HG02884 (cell line): ENCODE data around the gene CDHR3.

ENCODE experiments used
- ATAC-seq: cut with Tn5 transposase; IDR thresholded peaks from one replicate; pipeline ENCODE4 v1.9.1; 2021; ENCODE audit warnings: mild to moderate bottlenecking, moderate library complexity; ENCODE audit not compliant: unreplicated experiment

Gene CDHR3, protein sequence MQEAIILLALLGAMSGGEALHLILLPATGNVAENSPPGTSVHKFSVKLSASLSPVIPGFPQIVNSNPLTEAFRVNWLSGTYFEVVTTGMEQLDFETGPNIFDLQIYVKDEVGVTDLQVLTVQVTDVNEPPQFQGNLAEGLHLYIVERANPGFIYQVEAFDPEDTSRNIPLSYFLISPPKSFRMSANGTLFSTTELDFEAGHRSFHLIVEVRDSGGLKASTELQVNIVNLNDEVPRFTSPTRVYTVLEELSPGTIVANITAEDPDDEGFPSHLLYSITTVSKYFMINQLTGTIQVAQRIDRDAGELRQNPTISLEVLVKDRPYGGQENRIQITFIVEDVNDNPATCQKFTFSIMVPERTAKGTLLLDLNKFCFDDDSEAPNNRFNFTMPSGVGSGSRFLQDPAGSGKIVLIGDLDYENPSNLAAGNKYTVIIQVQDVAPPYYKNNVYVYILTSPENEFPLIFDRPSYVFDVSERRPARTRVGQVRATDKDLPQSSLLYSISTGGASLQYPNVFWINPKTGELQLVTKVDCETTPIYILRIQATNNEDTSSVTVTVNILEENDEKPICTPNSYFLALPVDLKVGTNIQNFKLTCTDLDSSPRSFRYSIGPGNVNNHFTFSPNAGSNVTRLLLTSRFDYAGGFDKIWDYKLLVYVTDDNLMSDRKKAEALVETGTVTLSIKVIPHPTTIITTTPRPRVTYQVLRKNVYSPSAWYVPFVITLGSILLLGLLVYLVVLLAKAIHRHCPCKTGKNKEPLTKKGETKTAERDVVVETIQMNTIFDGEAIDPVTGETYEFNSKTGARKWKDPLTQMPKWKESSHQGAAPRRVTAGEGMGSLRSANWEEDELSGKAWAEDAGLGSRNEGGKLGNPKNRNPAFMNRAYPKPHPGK

DNA sequence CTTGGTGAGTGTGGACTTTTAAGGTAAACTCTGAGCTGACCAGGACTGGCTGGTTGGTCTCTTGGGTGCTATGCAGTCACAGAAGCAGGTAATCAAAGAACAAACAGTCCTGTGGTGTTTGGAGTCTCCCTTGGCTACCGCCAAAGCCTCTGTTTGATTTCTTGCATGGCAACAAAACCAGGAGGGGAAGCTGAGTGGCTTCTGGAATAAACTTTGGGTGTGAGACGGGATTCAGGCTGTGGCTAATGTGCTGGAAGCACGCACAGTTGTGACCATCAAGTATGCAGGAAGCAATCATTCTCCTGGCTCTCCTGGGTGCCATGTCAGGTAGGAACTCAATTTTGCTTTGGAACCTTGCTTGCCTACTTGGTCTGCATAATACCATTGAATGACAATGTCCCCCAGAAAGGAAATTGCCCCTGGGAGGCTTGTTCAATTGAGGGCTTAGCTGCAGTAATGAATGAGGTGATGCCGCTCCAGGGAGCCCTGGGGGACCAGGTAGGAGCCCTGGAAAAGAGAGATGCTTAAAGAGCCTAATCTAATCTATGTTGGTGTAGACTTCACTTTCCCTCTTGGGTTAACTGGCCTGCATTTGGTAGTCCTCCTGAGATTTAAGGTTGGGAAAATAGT, at the start of gene CDHR3:
CDHR3 (plus strand) TSS at position 227 of the 630 bp plus-strand sequence; CDS start at position 282, 55 bp downstream.
- no peak for ATAC-seq

GRCh38 chr7:105913947-105914346, 49.1 kb upstream of the CDHR3 start:
- ATAC-seq: no peak

GRCh38 chr7:105916603-105917002, 46.5 kb upstream of the CDHR3 start:
- no peak for ATAC-seq

- ATAC-seq: no peak
Observed at GRCh38 chr7:105917659-105918058, 45.4 kb upstream of the CDHR3 start.

- no peak for ATAC-seq
Observed at GRCh38 chr7:105920766-105921165, 42.3 kb upstream of the CDHR3 start.

- no peak for ATAC-seq
Observed at GRCh38 chr7:105924945-105925344, 38.1 kb upstream of the CDHR3 start.

GRCh38 chr7:105926131-105926530, 36.9 kb upstream of the CDHR3 start:
- no peak for ATAC-seq

DNA sequence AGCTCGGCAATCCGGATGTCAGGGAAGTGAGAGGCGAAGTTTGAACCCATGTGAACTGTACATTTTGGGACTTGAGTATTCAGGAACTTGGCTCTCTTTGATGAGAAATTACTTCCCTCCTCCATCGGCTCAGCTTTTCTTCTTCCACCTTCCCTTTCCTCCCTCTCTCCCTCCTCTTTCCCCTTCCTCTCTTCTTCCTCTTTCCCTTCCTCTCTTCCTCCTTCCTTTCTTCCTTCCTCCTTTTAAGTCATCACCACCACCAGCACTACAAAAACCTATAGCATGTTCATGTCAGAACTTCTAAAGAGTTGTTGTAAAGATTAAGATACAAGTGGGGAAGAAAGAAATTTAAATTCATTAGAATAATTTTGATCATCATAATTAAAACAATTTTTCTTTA, 31.9 kb upstream of the CDHR3 start:
- no peak for ATAC-seq

DNA sequence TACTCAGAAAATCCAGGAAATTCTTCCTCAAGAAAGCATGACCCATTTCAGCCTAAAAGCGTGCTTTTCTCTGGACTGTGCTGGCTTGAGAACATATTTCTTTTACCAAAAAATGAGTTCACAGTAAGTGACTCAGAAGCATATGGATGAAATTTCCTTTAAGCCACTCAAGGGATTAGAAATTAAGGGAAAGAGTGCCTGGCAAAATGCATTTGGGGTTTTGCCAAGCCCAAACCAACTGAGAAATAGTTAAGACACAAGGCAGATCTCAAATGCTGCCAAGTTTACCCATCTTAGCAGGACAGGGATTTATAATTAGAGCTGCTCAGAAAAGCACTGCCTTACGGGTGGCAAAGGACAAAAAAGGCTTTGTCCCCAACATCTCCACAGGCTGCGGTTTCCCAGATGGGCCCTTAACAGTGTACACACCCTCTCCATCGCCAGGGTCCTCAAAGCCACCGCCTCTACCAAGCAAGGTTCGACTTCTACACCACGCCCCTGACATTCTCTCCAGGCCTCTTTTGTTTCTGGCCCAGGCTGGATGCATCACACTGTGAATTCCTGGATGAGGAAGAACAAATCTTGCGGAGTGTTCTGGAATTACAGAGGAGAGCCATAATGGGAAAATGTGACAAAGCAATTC, 30.1 kb upstream of the CDHR3 start:
- ATAC-seq: no peak

DNA sequence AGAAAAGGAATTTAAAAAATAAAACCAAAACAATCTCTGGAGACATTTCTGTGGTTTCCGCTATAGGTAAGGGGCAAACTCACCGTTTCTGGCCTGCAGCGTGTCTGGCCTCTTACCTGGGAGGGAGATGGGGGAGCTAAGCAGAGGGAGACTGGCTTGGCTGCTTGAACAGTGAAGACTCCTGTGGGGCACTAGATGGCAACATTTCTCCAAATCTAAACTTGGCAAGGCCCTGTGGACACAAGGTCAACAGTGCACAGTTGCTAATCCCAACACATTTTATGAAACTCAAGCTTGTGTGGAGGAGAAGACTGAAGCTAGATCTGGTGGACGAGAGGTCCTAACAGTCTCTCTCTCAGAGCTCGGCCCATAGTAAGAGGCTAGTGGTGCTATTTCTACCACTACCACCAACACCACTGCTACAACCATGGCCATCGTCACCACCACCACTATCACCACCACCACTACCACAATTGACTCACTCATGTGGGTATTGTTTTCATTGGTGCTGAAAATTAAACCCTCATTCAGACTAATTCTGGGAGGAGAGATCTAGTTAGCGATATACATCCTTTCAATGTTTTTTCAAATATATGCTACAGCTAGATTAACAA, 28.4 kb upstream of the CDHR3 start:
- no peak for ATAC-seq

DNA sequence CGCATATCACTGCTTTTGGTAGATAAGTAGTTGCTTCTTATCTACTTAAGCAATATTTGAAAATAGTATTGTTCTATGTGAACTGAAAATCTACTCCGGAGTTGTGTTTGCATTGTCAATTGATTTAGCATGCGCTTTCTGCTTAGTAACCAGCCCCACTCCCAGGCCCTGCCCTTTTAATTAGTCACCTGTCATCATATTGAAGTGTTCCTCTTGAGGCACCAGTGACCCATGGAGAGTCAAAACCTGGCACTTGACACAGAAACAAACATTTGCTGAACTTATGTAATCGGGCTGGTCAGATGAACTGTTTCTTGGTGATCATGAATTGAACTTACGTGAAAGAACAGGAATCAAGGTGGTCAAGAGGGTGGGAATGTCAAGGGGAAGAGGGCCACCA, 27.8 kb upstream of the CDHR3 start:
- no peak for ATAC-seq

- no peak for ATAC-seq
Observed at GRCh38 chr7:105937411-105937810, 25.7 kb upstream of the CDHR3 start.

DNA sequence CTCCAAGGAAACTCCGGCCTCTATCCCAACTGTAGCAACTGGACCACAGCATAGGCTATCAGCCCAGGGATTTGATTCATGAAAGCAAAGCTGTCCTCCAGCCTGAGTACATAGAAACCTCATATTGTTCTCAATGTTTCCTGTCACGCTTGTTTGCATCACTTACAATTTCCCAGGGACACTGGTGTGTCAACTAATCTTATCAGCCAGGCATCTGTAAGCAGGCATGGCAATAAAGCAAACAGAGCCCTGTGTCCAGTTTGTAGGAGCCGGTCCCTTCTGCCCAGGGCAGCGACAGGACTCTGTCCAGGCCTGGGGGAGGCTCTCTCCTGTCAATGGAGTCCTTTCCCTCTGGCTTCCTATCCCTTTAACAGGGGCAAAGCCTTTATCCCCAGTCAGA, 23.0 kb upstream of the CDHR3 start:
- no peak for ATAC-seq

GRCh38 chr7:105941596-105941995, 21.5 kb upstream of the CDHR3 start:
- ATAC-seq: no peak

GRCh38 chr7:105943486-105943885, 19.6 kb upstream of the CDHR3 start:
- ATAC-seq: no peak

- ATAC-seq: no peak
Observed at GRCh38 chr7:105945848-105946247, 17.2 kb upstream of the CDHR3 start.

GRCh38 chr7:105951597-105951996, 11.5 kb upstream of the CDHR3 start:
- ATAC-seq: no peak

- ATAC-seq: no peak
Observed at GRCh38 chr7:105952917-105953595, 10.0 kb upstream of the CDHR3 start.

- no peak for ATAC-seq
Observed at GRCh38 chr7:105954711-105955110, 8.4 kb upstream of the CDHR3 start.
